CD1c-positive myeloid dendritic cell (primary cell): Measurements from ENCODE around the gene SLC25A12.
"Not testable (repeated sequence)": the region's sequence is repeated elsewhere in the genome, so short reads cannot be mapped to it uniquely, and the experiment has no call there.

Experiments
- DNase-seq: peaks from one replicate; pipeline ENCODE4 v3.0.0-alpha.2; 2016; ENCODE audit errors: extremely low spot score

Gene SLC25A12, protein sequence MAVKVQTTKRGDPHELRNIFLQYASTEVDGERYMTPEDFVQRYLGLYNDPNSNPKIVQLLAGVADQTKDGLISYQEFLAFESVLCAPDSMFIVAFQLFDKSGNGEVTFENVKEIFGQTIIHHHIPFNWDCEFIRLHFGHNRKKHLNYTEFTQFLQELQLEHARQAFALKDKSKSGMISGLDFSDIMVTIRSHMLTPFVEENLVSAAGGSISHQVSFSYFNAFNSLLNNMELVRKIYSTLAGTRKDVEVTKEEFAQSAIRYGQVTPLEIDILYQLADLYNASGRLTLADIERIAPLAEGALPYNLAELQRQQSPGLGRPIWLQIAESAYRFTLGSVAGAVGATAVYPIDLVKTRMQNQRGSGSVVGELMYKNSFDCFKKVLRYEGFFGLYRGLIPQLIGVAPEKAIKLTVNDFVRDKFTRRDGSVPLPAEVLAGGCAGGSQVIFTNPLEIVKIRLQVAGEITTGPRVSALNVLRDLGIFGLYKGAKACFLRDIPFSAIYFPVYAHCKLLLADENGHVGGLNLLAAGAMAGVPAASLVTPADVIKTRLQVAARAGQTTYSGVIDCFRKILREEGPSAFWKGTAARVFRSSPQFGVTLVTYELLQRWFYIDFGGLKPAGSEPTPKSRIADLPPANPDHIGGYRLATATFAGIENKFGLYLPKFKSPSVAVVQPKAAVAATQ

DNA sequence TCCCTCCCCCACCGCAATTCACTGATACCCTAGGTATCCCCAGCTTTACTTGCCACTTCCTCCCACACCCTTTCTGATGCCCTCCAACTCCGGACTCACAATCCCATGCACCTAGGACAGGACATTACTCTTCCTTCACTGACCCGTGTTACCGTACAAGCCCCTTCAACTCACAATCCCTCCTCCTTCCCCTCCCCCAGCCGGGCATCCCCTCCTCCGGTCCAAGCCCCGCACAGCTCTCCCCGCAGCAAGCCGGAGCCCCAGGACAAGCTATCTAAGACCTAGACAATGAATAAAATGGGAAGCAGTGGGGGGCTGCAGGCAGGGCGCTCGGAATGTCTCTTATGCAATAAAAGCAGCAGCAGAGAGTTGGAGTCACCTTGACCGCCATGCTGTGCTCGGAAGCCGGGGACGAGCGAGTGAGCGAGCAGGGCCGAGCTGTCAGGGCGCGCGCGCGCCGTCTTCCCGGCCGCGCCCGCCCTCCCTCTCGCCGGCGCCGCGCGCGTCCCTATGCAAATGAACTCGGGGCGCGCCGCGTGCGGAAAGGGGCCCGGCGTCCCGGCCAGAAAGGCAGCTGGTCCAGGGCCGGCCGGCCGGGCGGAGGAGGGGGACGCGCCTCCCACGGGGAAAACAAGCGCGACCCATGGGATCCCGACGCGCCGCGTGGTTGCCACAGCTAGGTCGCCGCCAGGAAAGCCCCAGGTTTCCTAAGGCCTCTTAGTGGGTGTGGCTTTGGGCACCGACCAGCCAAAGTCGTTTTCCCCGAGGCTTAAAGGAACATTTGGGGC lies at the start of gene SLC25A12:
Gene SLC25A12 (minus strand): TSS at position 421 of the 788 bp plus-strand sequence. CDS start 30 bp downstream, at position 391.
- DNase-seq: peak; percentile 86

DNA sequence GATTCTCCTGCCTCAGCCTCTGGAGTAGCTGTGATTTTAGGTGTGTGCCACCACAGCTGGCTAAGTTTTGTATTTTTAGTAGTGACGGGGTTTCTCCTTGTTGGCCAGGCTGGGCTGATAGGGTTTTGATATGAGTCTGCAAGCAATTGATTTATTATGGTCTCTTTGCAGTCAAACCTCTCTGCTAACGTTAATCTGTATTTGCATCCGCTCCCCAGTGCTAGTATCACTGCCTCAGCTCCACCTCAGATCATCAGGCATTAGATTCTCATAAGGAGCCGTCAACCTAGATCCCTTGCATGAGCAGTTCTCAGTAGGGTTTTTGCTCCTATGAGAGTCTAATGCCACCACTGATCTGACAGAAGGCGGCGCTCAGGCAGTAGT lies 47.3 kb upstream of the SLC25A12 start:
- DNase-seq: no peak

DNA sequence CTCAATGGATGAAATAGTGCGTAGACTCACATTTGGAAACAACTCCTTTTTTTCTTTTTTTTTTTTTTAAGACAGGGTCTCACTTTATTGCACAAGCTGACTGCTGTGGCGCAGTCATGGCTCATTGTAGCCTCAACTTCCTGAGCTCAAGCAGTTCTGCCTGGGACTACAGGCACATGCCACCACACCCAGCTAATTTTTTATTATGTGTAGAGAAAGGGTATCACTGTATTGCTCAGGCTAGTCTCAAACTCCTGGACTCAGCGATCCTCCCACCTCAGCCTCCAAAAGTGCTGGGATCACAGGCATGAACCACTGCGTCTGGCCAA lies 45.7 kb upstream of the SLC25A12 start:
- DNase-seq: no peak

DNA sequence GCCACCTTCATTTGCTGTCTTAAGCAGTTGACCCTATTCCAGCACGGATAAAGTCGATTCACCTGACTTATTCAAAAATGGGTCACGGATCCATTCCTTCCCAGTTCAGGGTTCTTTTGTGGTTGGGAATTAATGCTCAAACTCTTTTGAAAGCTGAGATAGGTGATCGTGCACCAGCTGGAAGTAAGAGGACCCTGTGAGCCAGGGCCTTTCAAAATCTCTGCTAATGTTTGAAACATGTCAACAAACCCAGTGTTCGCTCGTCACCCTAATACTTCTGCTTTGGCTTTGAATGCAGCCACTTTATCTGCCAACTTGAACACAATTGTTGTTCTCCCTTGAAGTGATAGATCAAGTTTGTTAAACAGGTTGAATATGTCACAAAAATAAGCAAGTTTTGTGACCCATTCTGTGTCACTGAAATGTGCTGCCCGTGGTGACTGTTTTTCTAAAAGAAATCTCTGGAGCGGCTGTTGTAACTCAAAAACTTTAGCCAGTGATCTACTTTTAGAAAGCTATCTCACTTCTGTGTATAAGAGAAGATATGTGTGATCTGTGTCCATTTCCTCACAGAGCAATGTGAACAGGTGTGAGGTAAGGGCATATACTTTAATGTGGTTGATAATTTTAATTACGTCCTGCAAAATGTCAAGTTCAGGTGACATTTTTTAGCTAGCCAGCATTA lies 45.2 kb upstream of the SLC25A12 start:
- no peak for DNase-seq

DNA sequence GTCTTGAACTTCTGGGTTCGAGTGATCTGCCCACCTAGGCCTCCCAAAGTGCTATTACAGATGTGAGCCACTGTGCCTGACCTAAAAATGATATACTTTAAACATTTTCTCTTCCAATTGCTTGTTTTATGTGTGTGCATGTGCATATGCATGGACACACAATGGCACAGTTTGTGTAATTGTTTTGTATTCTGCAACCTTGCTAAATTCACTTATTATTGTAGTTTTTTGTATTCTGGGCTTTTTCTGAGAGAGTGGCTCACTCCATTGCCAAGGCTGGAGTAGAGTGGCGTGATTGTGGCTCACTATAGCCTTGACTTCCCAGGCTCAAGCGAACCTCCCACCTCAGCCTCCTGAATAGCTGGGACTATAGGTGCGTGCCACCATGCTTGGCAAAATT lies 36.3 kb upstream of the SLC25A12 start:
- DNase-seq: no peak

DNA sequence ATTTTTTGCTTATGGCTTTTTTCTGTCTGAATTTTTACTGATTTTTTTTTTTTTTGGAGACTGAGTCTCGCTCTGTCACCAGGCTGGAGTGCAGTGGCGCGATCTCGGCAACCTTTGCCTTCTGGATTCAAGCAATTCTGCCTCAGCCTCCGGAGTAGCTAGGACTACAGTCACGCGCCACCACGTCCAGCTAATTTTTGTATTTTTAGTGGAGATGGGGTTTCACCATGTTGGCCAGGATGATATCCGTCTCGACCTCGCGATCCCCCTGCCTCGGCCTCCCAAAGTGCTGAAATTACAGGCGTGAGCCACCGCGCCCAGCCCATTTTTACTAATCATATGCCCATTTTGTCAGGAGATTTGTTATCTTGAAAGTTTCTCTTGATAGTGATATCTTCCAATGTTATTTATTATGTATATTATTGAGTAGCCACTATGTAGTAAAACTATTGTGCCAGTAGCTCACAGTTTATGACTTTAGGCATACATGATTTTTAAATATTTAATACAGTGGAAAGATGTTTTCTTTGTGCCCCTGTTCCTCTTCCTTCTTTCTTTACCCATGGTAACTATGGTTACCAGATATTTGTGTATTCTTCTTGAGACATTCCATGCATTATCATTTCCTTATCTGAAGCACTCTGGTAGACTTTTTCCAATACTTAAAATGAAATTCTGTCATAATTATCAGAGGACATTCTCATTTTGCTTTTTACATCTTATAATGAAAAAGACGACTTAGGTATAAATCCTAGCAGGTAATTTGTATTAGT lies 30.3 kb upstream of the SLC25A12 start:
- peak; percentile 28 for DNase-seq

DNA sequence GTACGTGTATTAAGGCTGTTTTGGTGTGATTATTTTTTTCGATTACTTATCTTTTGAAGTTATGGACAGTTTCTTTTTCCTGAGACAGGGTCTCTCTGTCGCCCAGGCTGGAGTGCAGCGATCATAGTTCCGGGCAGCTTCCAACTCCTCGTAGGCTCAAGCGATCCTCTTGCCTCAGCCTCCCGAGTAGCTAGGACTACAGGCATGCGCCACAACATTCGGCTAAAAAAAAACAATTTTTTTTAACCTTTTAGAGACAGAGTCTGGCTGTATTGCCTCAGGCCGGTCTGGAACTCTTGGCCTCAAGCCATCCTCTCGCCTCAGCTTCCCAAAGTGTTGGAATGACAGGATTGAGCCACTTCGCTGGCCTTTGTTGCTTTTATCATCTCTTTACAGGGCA lies 29.2 kb upstream of the SLC25A12 start:
- DNase-seq: no peak

DNA sequence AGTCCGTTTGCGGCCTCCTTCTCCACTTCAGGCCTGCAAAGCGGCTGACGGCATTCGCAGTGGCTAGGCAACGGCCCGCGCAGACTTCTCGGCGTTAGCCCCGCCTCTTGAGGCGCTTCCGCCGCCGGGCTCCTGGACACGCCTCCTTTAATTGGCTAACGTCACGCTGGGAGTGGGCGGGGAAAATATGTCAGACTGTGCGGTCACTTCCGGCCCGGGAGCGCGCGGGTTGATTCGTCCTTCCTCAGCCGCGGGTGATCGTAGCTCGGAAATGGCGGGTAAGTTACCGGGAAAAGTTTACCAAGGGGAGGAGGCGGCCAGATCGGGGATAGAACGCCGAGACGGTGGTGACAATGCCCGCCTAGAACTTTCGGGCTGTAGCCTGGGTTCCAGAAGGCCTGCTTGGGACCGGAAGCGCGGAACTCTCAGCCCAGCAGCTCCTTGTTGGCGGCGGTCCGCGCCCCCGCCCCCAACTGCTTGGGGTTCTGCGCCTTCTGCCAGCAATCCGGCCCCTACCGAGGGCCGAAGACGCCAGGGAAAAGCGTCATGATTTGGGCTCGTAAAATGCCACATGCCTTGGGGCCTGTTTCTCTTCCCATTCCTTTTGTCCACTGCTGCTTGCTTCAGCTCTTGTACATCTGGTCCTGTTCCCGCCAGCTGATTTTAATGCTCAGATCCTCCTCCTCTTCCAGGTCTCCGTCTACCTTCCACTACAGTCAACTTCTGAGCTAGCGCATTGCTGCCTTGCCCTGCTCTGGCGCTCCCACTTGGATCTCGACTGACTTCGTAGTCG lies 28.4 kb upstream of the SLC25A12 start, which contains the start of gene HAT1:
Gene HAT1 (plus strand): TSS at position 232 of the 793 bp plus-strand sequence. CDS start 40 bp downstream, at position 272.
- DNase-seq: peak; percentile 100

DNA sequence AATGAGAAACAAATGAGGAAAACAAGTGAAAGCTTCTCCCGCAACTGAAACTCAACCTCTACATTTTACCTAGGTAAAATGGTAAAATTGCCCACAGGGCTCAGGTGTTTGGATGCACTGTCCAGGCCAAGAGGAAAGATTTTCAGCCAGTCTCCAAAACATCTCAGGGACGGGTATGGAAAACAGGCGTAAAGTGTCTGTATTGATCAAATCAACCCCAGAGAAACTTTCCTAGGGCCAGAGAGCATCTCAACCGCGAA lies 27.9 kb upstream of the SLC25A12 start:
- DNase-seq: no peak

DNA sequence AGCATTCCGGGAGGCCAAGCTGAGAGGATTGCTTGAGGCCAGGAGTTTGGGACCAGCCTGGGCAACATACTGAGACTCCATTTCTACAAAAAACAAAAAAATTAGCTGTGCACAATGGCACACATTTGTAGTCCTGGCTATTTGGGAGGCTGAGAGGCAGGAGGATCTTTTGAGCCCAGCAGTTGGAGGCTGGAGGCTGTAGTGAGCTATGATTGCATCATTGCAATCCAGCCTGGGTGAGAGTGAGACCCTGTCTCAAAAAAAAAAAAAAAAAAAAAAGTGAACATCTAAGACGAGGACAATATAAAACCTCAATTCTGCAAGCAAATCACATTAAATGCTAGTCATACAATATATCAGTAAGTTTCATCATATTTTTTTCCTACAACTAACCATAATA lies 25.4 kb upstream of the SLC25A12 start:
- DNase-seq: no peak

DNA sequence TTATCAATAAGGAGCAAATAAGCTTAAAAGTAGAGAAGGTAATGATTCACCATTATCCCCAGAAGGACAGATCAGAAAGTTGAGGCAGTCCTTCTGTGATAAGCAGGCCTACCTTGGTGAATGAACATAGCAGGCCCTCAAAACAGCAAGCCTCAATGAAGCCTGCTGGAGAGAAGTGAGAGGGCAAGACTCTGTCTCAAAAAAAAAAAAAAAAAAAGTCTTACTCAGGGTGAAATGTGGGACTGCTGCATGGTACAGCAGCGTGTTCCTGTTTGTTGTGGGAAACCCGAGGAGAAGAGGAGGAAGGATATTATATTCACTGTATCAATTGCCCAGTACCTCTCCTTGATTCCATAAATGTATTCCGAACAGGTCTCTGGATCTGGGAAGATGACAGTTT lies 19.5 kb upstream of the SLC25A12 start:
- DNase-seq: no peak

DNA sequence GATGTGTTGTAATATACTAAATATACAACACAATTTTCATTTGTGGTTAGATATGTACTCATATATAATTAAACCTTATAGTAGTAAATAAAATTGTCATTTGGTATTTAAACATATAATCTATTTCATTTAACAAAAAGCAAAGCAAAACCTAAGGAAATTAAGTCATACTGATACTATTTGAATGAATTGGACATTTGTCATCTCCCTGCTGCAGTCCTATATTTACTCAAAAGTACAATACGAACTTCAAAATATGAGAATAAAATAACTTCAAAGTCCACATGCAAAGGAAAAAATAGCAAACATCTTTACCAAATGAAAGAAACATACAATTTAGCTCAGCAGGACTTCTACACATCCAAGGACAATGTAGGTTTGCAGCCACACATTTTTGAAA lies 16.4 kb upstream of the SLC25A12 start:
- no peak for DNase-seq

DNA sequence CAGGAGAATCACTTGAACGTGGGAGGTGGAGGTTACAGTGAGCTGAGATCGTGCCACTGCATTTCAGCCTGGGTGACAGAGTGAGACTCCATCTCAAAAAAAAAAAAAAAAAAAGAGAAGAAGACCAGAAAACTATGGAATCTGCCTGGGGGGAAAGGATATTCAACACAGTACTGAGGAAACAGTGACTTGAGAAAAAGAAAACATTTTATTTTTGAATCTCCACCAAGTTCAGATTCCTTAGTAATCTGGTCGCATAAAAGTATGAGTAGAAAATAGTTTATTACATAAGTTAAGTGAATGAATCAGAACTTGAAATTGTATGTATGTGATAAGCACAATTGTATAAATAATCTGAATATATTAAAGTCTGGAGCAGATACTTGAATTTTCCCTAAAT lies 15.2 kb upstream of the SLC25A12 start:
- no peak for DNase-seq

DNA sequence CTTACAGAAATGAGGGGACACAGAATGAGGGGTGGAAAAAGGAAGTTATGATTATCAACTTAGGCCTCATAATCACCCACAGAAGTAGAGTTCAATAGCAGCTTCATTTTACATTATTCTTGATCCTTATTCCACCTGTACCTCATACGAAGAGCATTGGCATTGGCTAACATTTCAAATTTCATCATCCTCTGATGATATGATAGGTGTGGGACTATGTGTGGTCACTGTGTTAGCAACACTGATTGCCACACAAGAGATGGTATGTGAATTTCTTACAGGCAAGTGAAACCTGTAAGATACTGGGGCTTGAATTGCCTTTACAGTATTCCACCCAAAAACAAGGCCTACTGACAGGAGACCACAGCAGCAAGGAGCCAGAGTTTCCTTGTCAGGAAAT lies 14.2 kb upstream of the SLC25A12 start:
- no peak for DNase-seq

DNA sequence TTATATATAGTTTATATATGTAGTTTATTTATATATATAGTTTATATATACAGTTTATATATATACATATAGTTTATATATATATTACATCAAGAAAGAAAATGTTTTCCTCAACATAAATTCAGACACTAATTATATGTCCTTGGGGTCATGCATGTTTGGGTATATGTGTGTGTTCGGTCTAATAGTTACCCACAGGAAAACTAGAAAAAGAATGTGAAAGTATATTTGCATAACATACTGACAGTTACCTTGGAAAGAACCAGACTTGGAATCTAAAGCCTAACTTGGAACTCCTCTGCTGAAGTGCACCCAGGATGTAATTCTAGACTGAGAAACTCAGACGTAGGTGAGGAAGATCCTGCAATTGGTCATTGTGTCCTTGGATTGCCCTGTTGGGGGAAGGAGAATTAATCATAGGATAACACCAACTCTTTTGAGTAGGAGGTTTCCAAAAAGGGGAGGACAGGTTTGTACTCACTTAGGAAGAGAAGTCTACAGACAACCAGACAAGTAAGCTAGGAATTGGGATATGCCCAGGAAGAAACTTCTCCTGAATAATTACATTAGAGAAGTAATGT lies 8.9 kb upstream of the SLC25A12 start:
- DNase-seq: no peak

DNA sequence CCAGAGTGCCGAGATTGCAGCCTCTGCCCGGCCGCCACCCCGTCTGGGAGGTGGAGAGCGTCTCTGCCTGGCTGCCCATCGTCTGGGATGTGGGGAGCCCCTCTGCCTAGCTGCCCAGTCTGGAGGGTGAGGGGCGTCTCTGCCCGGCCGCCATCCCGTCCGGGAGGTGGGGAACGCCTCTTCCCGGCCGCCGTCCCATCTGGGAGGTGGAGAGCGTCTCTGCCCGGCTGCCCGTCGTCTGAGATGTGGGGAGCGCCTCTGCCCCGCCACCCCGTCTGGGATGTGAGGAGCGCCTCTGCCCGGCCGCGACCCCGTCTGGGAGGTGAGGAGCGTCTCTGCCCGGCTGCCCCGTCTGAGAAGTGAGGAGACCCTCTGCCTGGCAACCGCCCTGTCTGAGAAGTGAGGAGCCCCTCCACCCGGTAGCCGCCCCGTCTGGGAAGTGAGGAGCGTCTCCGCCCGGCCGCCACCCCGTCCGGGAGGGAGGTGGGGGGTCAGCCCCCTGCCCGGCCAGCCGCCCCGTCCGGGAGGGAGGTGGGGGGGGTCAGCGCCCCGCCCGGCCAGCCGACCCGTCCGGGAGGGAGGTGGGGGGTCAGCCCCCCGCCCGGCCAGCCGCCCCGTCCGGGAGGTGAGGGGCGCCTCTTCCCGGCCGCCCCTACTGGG lies 5.7 kb upstream of the SLC25A12 start:
- DNase-seq: not testable (repeated sequence)

DNA sequence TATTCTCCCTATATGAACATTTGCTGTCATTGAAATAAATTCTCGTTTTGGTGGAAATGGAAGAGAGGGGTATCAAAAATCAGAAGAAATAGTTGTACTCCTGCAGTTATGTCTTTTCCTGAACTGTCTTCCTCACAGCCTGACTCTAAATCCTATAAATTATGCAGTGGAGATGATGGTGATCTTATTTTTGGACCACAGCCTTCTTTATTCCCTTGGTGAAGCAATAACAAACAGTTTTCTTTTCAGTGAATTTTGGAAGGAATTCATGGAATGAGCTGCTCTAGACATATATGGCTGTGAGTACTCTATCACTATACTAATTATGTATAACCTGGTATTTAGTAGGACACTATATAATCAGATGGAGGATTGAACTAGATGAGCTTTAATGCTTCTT lies 1.7 kb upstream of the SLC25A12 start:
- no peak for DNase-seq

DNA sequence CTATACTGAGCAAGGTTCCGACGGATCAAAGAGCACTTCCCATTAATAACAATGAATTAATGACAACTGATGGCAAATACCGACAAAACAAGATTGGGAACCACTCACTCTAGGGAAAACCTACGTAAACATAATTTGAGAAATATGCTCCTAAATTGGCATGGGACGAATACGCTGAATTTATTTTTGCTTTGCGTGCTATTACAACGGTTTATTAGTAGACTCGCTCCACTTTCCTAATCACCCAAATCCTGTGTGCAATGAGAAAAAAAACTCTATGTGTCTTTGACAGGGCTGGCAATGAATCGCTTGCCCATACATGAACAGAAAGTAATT lies 536 bp upstream of the SLC25A12 start:
- DNase-seq: no peak

DNA sequence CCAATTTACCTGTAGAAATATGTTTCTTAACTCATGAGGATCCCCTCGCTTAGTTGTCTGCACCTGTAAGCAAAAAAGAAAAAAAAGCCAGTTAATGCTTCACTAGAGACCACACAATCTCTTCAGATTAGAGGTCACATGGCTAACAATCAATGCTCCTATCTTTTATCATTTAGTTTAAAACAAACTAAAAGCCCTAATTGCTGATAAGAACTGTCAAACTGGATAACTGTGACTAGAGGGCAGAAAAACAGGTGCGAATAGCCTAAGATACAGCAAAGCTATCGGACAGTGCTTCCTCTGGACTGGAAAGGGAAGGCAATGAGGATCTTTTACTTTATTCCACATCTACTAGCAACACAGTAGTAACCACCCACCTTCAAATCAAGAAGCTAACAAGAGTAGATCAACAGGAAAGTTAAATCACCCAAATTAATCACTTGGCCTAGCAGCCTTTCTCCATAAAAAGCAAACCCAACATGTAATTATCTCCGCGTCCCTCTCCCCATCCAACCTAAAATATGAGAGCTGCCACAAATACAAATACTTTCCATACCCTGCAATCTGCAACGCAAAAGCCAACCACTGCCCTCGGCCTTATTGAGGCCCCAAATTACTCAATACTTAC lies 734 bp downstream of the SLC25A12 start:
- DNase-seq: no peak
